Measurements from ENCODE around the gene TENT4A. TPM values are rescaled to one million over a fixed set of nuclear protein-coding genes. Genes with fewer than 3 reads are reported as not detected.

Gene TENT4A
- total and polyA plus RNA-seq, 8 donors, result 7.0 to 13.6 (median 8.6) TPM

GRCh38 chr5:6734243-6734700, 21.0 kb downstream of the TENT4A start:
- intact Hi-C loops (cut with DNase I), result no loop called here
- FAIRE-seq (no peak), ATAC-seq (no peak), DNase-seq (no peak)
- no peaks in the 10 kb centered on the region for H3K9me3 ChIP-seq
- peaks cover 0 to 3% (median 0%) of the 10 kb centered on the region in 3 donors for H3K36me3 ChIP-seq
- no peak overlapping the region for H3K27ac ChIP-seq
- no peak overlapping the region for H3K4me3 ChIP-seq
- 63 to 87% methylated on average over 11 of the region's 11 CpGs for WGBS, 2 donors
- peaks cover 8 to 38% (median 21%) of the 10 kb centered on the region in 3 donors for H3K4me1 ChIP-seq
- TF ChIP-seq CTCF (IDR thresholded peaks at IDR 0.05), result no peak
- no peaks in the 10 kb centered on the region for H3K27me3 ChIP-seq

GRCh38 chr5:6734781-6735180, 21.5 kb downstream of the TENT4A start:
- ATAC-seq (no peak), FAIRE-seq (no peak), DNase-seq (no peak)
- no peak overlapping the region for H3K4me3 ChIP-seq
- H3K9me3 ChIP-seq, result no peaks in the 10 kb centered on the region
- H3K4me1 ChIP-seq, result peaks cover 8 to 35% (median 21%) of the 10 kb centered on the region in 3 donors
- H3K27me3 ChIP-seq, result no peaks in the 10 kb centered on the region
- intact Hi-C loops (cut with DNase I), result no loop called here
- H3K36me3 ChIP-seq, result peaks cover 0 to 3% (median 0%) of the 10 kb centered on the region in 3 donors
- WGBS, 2 donors, result 81 to 83% methylated on average over 5 of the region's 5 CpGs
- no peak overlapping the region for H3K27ac ChIP-seq
- TF ChIP-seq CTCF (IDR thresholded peaks at IDR 0.05), result no peak

- FAIRE-seq, result no peak
Measured at GRCh38 chr5:6736106-6736505, 22.9 kb downstream of the TENT4A start.

GRCh38 chr5:6736524-6737042, 23.4 kb downstream of the TENT4A start:
- no peak for TF ChIP-seq CTCF (IDR thresholded peaks at IDR 0.05)
- no peak for DNase-seq
- ATAC-seq, result no peak
- Histone ChIP-seq H3K27ac (no peak overlapping the region), H3K36me3 (peaks cover 0 to 3% (median 0%) of the 10 kb centered on the region in 3 donors), H3K27me3 (no peaks in the 10 kb centered on the region), H3K9me3 (no peaks in the 10 kb centered on the region), H3K4me1 (peaks cover 0 to 20% (median 8%) of the 10 kb centered on the region in 3 donors), H3K4me3 (no peak overlapping the region)
- intact Hi-C loops (cut with DNase I), result no loop called here
- no peak for FAIRE-seq
- WGBS, 2 donors, result 94 to 95% methylated on average over 9 of the region's 9 CpGs

More at GRCh38 chr5:6736106-6736505, 22.9 kb downstream of the TENT4A start:
- no peak for DNase-seq
- intact Hi-C loops (cut with DNase I), result no loop called here
- Histone ChIP-seq H3K27me3 (no peaks in the 10 kb centered on the region), H3K4me1 (peaks cover 0 to 22% (median 10%) of the 10 kb centered on the region in 3 donors), H3K9me3 (no peaks in the 10 kb centered on the region), H3K27ac (no peak overlapping the region), H3K4me3 (no peak overlapping the region), H3K36me3 (peaks cover 0 to 3% (median 0%) of the 10 kb centered on the region in 3 donors)
- peak in 2 of 4 donors; percentile 53 to 65 for ATAC-seq
- no peak for TF ChIP-seq CTCF (IDR thresholded peaks at IDR 0.05)
- WGBS, 2 donors, result 52 to 80% methylated on average over 7 of the region's 7 CpGs

Measured in pancreas (tissue), 10 donors.